GM18861 (cell line): ENCODE results near the gene CARMIL1.

ENCODE experiments used
- ATAC-seq: cut with Tn5 transposase; IDR thresholded peaks from one replicate; pipeline ENCODE4 v1.9.1; 2021; ENCODE audit not compliant: unreplicated experiment

CARMIL1 gene

DNA sequence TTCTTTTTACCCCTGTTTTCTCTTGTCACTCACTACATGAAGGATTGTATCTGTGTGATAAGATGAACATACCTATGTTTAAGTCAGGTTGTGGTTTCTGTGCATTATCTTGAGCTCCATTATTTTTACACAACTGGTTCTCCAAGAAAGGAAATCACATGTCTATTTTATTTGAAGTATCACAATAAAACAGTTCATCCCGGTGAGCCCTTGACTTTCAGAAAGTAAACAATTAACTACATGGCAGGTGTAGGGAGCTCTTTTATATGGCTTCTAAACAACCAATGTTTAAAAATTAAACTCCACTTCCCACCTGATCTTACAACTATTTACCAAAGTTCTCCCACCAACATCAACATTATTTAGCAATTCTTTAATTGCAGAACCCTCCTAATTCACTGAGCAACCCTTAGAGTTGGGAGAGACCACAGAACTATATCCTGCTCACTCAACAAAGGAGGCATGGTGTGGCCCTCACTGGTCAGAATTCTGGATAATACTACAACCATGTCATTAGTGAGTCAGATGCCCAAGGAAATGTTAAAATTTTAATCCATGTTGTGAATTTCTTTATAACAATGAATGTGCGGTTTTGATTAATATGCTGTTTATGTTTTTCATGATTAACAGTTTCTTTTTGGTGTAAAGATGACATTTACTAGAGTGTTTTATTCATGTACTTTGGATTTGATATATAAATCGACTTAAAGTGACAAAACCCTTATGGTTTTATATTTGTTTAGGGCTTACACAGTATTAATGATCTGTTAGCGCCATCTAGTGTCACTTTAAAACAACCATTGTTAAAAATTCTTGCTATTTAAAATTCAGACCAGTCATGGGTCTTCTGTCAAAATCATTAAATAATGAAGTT, 322.9 kb downstream of the CARMIL1 start:
- no peak for ATAC-seq

DNA sequence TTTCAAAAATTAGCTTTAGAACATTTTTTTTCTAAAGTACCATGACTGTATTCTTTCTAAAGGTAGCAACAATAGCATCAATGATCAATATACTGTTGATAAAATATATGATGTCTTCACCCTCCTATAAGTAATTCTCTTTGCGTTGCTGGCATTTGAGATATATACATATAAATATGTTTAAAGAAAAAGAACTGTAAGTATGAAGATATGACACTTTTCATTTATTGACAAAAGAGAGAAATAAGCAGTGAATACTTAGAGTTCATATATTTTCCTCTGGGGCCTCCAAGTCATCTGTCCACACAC, 323.5 kb downstream of the CARMIL1 start:
- ATAC-seq: no peak

DNA sequence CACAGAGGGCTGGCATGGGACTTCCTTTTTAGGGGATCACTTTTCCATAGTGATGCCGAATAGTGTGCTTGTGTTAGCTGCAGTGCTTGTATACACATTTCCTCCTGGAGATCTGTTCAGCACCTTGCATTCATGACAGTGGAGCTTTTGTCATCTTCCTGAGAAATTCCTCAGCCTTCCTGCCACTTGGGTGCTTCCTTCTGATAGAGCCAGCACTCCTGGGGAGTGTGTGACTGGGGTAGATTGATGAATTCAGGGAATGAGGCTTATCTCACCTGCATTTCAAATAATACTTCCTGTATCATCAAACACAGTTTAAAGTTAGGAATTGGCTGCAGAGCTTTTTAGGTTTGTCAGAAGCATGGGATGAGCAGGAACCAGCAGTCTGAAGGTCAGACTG, 324.1 kb downstream of the CARMIL1 start:
- ATAC-seq: no peak

DNA sequence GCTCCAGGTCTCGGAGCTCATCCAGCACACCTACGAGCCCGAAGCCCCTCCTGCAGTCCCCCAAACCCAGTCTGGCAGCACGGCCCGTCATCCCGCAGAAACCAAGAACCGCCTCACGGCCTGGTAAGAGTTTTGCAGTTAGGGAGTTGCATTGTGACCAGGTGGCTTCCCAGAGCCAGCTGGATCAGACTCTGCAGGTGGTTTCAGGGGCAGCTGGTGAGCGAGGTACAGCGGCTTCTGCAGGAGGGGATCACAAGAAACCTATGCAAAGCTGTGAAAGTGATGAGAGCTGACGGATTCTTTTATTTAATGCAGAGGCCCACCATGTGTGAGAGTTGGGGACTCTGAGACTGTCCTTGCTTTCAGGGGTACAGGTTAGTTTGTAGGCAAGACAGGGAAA, 327.0 kb downstream of the CARMIL1 start:
- ATAC-seq: no peak

DNA sequence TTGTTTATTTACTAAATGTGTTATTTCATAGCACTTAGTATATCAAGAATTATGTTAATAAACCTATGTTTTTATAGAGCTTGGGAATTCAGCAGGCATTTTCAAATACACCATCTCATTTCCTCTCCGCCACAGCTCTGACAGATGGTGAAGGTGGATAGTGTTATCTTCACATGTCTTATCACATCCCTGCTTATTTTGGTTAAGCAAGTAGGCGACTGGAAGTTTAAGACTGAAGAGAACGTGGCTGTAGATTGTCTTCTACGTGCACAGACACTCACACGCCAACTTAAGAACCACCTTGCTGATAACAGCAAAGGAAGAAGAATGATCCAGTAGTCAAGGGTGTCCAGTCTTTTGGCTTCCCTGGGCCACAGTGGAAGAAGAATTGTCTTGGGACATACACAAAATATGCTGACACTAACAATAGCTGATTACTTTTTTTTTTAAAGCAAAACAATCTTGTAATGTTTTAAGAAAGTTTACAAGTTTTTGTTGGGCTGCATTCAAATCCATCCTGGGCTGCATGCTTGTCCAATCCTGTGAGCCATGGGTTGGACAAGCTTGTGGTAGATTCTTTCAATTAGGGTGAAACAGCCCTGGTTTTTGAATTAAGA, 329.5 kb downstream of the CARMIL1 start:
- no peak for ATAC-seq

DNA sequence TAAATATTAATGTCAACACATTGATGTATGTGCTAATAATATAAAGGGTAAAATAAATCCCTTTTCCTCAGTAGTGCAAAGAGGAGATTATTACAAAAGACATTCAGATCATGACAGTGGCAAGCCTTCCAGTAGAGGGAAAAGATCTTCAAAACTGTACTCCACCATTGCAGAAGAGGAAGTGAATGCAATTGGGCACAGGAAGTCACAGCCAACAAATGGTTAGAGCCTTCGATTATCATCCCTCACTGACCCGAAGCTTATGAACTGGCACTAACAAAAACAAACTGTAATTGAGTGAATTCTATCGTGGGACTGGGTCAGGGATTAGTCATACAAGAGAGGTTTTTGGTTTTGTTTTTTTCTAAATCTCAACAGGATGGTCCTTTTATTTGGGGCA, 333.5 kb downstream of the CARMIL1 start:
- ATAC-seq: no peak

DNA sequence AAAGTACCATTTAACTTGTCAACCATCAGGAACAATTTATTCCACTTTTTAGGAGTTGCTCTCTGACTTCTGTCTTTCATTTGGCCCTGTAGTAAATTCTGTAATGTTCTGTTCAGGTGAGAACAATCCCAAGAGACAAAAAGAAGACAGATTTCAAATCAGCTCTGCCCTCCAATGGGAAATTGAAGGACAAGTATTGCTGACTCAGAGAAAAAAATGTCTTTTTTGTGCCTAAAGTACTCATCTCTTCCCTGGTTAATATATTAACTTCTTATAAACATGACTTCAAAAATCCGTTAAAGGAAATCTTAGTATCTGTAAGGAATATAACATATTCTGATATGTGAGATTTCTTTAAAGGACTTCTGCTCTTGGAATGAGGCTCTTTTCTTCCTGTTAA, 334.2 kb downstream of the CARMIL1 start:
- no peak for ATAC-seq

DNA sequence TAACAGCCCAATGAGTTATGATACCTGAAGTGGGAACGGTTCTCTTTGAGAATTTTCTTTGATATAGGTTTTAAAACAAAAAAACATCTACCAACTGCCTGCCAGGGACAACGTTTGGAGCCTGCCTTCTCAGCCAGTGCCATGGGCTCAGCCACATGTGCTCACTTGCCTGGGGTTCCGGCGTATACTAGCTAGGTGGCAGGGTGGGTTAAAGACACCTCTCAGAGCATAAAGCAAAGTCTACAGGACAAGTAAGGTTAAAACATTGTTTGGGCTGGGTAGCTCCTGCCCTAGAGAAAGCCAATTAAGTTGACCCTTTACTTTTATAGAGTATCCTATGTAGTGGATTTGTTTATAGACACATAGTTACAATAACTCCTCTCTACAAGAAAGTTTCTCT, 334.9 kb downstream of the CARMIL1 start:
- no peak for ATAC-seq

DNA sequence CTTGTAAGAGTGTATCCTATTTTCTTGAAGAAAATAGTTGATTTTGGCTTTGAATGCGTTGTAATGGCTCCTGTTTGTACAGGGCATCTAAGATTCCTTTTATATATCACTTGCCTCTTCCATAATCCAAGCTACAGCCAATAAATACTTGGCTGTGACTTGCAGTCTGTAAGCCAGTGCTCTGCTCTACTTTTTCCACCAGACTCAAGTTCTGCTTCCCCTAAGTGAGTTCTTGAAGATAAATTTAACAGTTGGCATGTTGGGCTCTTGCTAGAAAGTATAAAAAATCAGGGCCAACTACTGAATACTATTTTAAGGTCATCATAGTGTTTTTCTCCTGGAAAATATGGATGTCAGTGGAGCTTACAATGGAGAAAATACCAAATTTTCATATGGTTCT, 336.3 kb downstream of the CARMIL1 start:
- no peak for ATAC-seq

DNA sequence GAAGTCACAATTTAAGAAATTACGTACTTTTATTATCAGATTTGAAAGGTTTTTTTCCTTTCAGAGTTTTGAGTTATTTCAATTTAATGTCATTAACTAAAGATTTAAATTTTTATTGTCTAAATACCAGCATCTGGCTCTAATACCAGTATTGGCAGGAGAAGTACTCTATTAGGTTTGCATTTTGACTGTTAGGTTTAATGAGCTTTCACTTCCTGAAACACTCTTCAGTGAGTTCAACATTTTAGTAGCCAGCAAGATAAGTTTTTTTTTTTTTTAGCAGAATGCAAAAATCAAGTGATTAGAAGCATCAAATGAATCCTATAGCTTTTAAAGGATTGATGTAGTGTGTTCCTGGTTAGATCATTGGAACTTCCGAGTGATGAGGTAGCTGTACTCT, 338.8 kb downstream of the CARMIL1 start:
- ATAC-seq: peak; percentile 70

DNA sequence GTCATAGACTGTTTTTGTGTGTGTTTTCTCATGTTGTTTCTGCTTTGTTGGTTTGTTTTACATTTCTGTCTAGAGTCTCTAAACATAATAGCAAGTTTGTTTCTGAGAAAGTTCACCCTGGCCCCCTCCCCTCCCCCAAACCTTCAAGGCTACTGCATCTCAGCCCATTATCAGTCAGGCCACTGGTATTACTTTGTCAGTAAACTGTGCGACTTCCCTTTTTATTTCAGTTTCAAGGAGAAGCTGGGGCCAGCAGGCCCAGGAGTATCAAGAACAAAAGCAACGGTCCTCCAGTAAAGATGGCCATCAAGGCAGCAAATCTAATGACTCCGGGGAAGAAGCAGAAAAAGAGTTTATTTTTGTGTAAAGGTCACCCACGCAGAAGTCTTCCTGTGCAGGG, 340.0 kb downstream of the CARMIL1 start:
- no peak for ATAC-seq

DNA sequence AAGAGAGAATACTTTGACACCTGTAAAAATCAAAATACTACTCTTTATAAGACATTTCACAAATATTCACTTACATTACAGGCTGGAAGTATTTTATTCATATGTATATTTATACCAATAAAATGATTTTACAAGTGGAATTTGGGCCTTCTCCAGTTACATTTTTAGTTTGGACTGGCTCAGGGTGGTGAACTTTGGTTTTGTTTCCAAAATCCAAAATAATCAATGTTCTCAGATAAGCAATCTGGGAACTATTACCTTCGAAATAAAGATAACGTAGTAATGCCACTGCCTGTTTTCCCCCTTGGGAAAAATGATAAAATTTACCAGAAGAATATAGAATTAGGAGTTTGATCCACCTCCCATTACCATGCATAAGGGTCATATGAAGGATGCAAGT, 341.2 kb downstream of the CARMIL1 start:
- ATAC-seq: no peak

DNA sequence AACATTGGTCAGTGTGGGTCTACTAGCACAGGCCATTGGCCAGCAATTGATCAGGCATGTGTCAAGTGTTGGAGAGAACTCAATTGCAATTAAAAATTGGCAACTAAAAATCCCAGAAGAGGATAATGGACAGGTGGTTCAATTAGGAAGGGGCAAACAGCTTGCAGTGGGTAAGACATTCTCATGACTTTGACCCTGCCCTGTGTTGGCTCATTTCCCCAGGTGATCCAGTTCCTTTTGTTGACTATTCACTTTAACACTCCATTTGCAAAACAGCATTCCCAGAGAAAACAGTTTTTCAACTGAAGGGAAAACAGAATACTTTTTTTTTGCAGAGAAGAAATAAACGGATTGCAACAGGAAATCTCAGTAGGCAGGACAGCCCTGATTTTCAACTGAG, 343.9 kb downstream of the CARMIL1 start:
- no peak for ATAC-seq

DNA sequence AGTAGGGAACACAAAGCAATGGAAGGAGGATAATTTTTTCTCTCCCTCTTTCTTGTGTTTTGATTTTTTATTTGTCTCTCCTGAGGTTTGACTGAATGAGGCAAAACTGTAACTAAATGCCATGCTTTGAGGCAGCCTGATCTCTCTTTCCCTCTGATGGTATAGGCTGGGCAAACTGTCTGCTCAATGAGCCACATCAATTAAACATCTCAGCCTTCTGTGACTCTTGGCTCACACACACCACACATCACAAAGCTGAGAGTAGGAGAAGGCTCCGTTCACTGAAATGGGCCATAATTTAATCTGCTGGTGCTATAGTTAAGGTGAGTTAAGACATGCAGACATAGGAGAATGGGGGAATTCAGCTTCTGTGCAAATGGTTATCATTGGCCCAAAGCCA, 344.7 kb downstream of the CARMIL1 start:
- no peak for ATAC-seq

DNA sequence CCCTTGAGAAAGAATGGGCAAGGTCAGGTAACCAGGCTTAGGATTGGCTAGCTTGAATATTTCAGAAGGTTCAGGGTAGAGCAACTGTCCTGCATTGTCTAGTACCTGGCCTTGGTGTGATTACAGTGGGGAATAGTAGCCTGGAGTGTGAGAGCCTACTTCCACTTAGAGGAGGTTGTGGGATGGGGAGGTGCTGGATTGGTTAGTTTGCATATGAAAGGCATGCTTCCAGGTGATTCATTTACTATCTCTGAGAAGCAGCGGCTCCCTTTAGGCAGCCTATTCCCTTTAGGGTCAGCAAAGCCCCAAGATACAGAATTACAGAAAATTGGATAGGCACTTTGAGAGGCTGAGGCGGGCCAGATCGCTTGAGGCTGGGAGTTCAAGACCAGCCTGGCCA, 347.8 kb downstream of the CARMIL1 start:
- no peak for ATAC-seq

DNA sequence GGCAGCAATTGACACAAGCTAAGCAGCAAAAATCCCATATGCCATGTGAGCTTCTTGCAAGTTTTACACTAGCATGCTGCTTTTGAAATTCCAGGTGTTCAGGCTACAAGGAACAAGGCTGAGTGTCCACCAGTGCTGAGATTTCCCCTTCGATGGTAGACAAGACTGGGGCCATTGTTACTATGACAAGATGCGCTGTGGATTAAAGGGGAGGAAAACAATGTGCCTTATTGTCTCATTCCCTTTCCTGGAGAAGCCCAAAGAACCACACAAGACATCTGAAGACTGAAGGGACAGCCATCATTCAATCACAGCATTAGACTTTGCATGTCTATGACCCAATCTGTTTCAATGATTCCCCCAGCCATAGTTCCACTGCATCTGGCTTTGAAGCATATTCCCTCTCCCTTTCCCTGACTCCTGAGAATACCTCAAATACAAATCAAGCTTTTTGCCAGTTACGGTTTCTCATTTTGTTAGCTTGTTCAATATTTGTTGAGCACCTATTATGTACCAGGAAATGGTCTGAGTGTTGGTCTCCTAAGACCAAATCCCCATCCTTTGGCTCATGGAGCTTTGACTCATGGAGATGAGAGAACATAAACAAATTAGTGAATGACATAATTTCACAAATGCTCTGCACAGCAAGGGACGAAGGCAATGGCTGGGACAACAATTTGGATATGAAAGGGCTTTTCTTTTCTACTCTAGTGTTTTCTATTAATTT, 349.5 kb downstream of the CARMIL1 start:
- ATAC-seq: no peak

DNA sequence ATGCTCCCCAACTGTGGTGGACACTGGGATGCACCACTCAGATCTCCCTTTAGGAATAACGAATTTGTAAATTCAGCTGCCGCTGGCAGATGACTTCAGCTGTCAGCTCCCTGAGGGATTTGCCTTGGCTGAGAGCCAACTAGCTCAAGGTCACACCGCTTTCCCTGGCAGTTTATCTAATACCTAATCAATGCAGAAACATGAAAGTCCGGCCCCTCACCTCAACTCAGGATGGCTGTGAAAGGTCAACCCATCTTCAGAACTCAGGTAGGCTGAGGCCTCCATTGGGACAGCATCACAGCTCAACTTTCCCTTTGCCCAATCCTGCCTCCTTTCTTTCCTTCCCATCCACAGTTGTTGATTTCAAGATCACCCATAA, 350.0 kb downstream of the CARMIL1 start:
- ATAC-seq: no peak

DNA sequence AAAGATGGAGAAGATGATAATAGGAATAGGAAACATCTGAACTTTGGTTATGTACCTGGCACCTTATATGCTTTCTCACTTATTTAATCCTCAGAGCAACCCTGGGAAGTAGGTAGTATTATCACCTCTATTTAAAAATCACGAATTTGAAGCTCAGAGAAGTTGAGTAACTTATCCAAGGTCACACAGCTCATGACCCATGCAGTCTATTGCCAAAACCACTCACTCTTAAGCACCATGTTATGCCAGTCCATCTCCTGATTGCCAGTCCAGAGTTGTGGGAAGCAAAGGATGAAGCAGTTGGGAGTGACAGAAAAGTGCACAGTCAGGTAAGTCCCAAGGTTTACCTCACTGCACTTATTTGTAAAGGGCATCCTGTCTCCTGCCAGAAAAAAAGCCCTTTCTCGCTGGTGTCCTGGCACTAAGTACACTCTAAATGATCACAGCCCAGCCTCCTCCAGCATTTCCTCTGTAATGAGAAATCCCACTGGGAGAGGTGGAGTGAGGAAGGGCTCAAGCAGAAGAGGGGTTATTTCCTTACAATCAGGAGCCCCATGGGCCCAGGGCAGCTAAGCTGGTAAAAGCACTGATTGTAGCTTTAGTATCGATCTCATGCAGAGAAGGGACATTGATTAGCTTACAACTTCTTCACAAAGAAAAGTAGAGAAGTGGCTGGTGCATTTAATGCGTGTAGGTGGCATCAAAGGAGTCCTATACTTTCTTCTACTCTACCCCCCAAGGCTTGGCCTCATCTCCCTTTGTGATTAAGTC, 351.5 kb downstream of the CARMIL1 start:
- no peak for ATAC-seq

DNA sequence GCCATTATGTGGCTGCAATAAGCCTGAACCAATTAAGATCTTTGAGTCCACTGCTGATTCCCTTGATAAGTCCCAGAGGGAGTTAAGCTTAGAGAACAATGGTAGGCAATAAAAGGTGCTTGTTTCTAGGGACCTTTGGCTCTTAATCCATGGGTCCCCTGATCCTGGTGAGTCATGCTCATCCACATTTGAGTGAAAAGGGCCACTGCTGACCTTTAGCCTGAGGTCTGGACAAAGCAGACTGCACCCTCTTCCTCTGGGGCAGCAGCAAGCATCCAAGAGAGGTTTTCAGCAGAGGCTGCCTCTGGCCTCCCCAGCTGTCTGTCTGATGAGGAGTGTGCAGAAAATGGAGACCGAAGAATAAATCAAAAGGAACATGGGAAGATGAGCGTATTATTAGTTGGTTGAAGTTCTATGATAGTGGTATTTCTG, 356.7 kb downstream of the CARMIL1 start:
- no peak for ATAC-seq

DNA sequence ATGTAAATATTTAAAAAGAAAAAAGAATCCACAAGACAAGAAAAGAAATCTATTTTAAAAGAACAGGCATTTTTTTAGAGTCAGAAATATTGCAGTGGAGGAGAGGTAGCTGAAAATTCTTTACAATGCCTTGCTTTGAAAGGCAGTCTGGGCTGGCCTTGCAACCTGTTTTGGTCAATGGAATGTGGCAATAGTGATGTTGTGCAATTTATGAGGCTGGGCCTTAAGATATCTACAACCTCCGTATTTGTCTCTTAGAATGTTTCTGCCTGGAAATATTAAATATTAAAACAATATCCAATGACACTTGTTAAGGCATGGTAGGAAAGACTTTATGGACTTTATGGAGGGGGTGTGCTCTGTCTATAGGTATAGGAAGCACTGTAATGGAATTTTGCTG, 358.0 kb downstream of the CARMIL1 start:
- ATAC-seq: no peak

DNA sequence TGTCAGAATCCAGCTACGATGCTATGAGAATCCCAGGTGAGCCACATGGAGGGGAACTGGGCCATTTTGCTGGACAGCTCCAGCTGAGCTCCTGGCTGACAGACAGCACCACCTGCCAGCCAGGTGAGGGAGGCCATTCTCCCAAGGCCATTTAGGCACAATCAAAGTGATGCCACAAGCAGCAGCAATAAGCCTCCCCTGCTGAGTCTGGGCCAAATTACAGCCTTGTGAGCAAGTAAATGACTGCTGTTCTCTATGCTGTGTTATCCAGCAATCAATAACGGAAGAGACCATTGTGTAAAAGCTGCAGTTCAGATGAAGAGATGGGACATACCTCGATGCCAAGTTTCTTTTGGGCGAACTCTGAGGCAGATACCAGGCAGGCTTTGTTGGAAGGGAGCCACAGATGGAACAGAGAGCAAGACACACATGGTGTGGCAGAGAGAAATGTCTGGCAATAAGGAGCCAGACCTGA, 358.8 kb downstream of the CARMIL1 start:
- no peak for ATAC-seq
